Limb (tissue), 2 donors: ENCODE measurements around the gene ZBTB16.

Experiments
- DNase-seq, 2 donors: peaks; one replicate each; pipeline ENCODE4 v3.0.0-alpha.2; 2016; ENCODE audit errors: extremely low spot score in 2 of 2

ZBTB16 gene

GRCh38 chr11:114297806-114298709, 238.5 kb downstream of the ZBTB16 start:
- DNase-seq = no peak

- no peak for DNase-seq
These were observed 239.2 kb downstream of the ZBTB16 start for GRCh38 chr11:114298710-114299109.
